ENCODE measurements around the gene NRSN2. TPM values are rescaled to one million over a fixed set of nuclear protein-coding genes. Genes with fewer than 3 reads are reported as not detected.

Gene NRSN2
- total and polyA plus RNA-seq, 2 of the 4 experiments (the other 2 are of a cell fraction) = 9.9 to 101 TPM

GRCh38 chr20:391041-391711 lies 44.3 kb downstream of the NRSN2 start:
- CTCF ChIA-PET = no interaction called here
- intact Hi-C loops (cut with micrococcal nuclease) = no loop called here
- Histone ChIP-seq H2BK20ac (ENCODE audit: low read depth, low read length) (no peak overlapping the region), H3K14ac (replicated peaks; ENCODE audit: low read depth, low read length) (no peak overlapping the region), H3K27ac (ENCODE audit: insufficient read depth, low read length) (no peak overlapping the region), H2BK120ac (ENCODE audit: low read depth, low read length) (no peak overlapping the region), H2BK15ac (ENCODE audit: low read depth, low read length) (no peak overlapping the region), H3K4me2 (ENCODE audit: low read depth, low read length) (no peak overlapping the region), H2AFZ (replicated peaks; ENCODE audit: low read length, poor library complexity) (no peak overlapping the region), H3K56ac (ENCODE audit: extremely low read depth, insufficient read depth, low read length) (no peak overlapping the region), H2BK5ac (ENCODE audit: low read depth, low read length, poor library complexity, severe bottlenecking) (no peak overlapping the region), H2AK9ac (replicated peaks; ENCODE audit: low read depth, low read length, poor library complexity) (peak overlapping the region; percentile 50), H3K36me3 (ENCODE audit: control insufficient read depth, insufficient read depth, low read length) (peaks cover 58% of the 10 kb centered on the region), H4K5ac (ENCODE audit: low read depth, low read length) (no peak overlapping the region), H3K9me1 (ENCODE audit: insufficient read depth, low read length) (peaks cover 10% of the 10 kb centered on the region; the same call in 1 of the 2 replicates), H2AK5ac (ENCODE audit: low read depth, low read length) (no peak overlapping the region), H3K27me3 (ENCODE audit: control insufficient read depth, insufficient read depth, low read length) (no peaks in the 10 kb centered on the region), H3K4me1 (ENCODE audit: control insufficient read depth, insufficient read depth, low read length) (no peaks in the 10 kb centered on the region), H3K18ac (ENCODE audit: low read depth, low read length) (no peak overlapping the region), H4K20me1 (ENCODE audit: insufficient read depth, low read length) (peaks cover 48% of the 10 kb centered on the region), H3K4me3 (ENCODE audit: insufficient read depth, low read depth, low read length) (no peak overlapping the region), H3K9ac (ENCODE audit: low read depth, low read length) (no peak overlapping the region), H3K79me1 (ENCODE audit: low read depth in 1 of 2, low read length in 2 of 2) (peaks cover 21 to 44% of the 10 kb centered on the region in 2 experiments), H3K9me3 (ENCODE audit: control insufficient read depth, insufficient read depth, low read length) (no peaks in the 10 kb centered on the region), H3K23ac (ENCODE audit: low read depth, low read length) (no peak overlapping the region), H4K91ac (ENCODE audit: insufficient read depth, low read depth, low read length) (no peak overlapping the region), H4K8ac (ENCODE audit: low read depth in 2 of 2, low read length in 2 of 2) (no peak overlapping the region), H3K4ac (ENCODE audit: low read depth, low read length) (no peak overlapping the region)
- POLR2A ChIA-PET (ENCODE audit: unreplicated experiment) = no interaction called here
- BruUV-seq (replicated peaks) = no TSS peak
- dilution Hi-C loops (cut with HindIII; ENCODE audit: low sequenced_read_pairs, unreplicated experiment) = no loop called here
- no peak for DNase-seq
- WGBS, 2 experiments (ENCODE audit: extremely low coverage in 2 of 2, insufficient read length in 1 of 2) = 98% methylated on average over 19 of the region's 29 CpGs; no CpG with 5 or more reads in 1 of the 2 experiments
- TF ChIP-seq POLR2A (IDR thresholded peaks at IDR 0.05; ENCODE audit: low read depth, low read length) (no peak), NFE2L2 (IDR thresholded peaks at IDR 0.05; ENCODE audit: low read depth, low read length) (no peak), RAD21 (IDR thresholded peaks at IDR 0.05; ENCODE audit: low read length) (no peak), SMC3 (IDR thresholded peaks at IDR 0.05; ENCODE audit: low read depth, low read length) (no peak), CEBPB (IDR thresholded peaks at IDR 0.05; ENCODE audit: low read depth, low read length) (no peak), CHD1 (IDR thresholded peaks at IDR 0.05; ENCODE audit: low read depth, low read length) (no peak), BHLHE40 (IDR thresholded peaks at IDR 0.05; ENCODE audit: low read depth, low read length) (no peak), RCOR1 (IDR thresholded peaks at IDR 0.05; ENCODE audit: insufficient replicate concordance, low read length) (no peak), RFX5 (IDR thresholded peaks at IDR 0.05; ENCODE audit: low read depth, low read length) (no peak), ELK1 (IDR thresholded peaks at IDR 0.05; ENCODE audit: borderline replicate concordance, low read depth, low read length) (no peak), MAFK (IDR thresholded peaks at IDR 0.05; ENCODE audit: low read depth, low read length) (no peak), MAZ (IDR thresholded peaks at IDR 0.05; ENCODE audit: borderline replicate concordance, low read depth, low read length) (no peak), FOS (IDR thresholded peaks at IDR 0.05; ENCODE audit: low read depth, low read length) (no peak), MXI1 (IDR thresholded peaks at IDR 0.05; ENCODE audit: borderline replicate concordance, low read depth, low read length) (no peak), CTCF (conservative IDR thresholded peaks at IDR 0.05; ENCODE audit: low read depth, low read length) (no peak), USF2 (IDR thresholded peaks at IDR 0.05; ENCODE audit: low read depth, low read length) (no peak)
- no peak for ATAC-seq (ENCODE audit: low read depth)
- in situ Hi-C loops (cut with MboI; ENCODE audit: low sequenced_read_pairs) = no loop called here

Data from IMR-90 (cell line).